ENCODE results near the gene CTDP1. TPM values are rescaled to one million over a fixed set of nuclear protein-coding genes. Genes with fewer than 3 reads are reported as not detected.

Gene CTDP1
- total RNA-seq, 4 donors from 2014 or later: 33.9 to 42.2 (median 38.9) TPM

DNA sequence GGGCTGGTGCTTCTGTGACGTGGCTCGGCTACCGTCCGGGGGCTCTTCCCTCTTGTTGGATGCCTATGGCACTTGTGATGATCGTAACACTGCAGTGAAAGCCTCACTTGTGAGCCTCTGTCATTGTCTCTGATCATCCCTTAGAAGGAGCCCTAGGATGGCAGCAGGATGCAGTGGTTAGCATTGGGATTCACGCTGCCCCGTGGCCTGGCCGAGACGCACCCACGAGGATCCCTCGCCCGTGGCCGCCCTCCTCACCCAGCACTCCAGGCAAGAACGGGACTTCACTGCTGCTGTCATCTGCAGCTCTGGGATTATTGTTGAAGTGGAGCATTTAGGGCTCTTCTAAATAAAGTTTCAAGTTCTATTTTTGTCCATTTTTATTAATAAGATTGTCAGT lies 46.8 kb upstream of the CTDP1 start:
- intact Hi-C loops (cut with DNase I; ENCODE audit: low total_unique reads): loop anchor here (10.0 kb wide), 1 partner anchor 98 kb away; no protein-coding TSS in a partner anchor
- 86 to 95% methylated on average over 14 of the region's 14 CpGs for WGBS, 2 donors
- TF ChIP-seq, protein P1, sequence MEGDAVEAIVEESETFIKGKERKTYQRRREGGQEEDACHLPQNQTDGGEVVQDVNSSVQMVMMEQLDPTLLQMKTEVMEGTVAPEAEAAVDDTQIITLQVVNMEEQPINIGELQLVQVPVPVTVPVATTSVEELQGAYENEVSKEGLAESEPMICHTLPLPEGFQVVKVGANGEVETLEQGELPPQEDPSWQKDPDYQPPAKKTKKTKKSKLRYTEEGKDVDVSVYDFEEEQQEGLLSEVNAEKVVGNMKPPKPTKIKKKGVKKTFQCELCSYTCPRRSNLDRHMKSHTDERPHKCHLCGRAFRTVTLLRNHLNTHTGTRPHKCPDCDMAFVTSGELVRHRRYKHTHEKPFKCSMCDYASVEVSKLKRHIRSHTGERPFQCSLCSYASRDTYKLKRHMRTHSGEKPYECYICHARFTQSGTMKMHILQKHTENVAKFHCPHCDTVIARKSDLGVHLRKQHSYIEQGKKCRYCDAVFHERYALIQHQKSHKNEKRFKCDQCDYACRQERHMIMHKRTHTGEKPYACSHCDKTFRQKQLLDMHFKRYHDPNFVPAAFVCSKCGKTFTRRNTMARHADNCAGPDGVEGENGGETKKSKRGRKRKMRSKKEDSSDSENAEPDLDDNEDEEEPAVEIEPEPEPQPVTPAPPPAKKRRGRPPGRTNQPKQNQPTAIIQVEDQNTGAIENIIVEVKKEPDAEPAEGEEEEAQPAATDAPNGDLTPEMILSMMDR (IDR thresholded peaks at IDR 0.05): no peak
- DNase-seq (ENCODE audit: low spot score in 2 of 2): peak in 1 of 2 donors; percentile 77
- no peak overlapping the region for H3K4me3 ChIP-seq (ENCODE audit: low read depth, poor library complexity, severe bottlenecking)

DNA sequence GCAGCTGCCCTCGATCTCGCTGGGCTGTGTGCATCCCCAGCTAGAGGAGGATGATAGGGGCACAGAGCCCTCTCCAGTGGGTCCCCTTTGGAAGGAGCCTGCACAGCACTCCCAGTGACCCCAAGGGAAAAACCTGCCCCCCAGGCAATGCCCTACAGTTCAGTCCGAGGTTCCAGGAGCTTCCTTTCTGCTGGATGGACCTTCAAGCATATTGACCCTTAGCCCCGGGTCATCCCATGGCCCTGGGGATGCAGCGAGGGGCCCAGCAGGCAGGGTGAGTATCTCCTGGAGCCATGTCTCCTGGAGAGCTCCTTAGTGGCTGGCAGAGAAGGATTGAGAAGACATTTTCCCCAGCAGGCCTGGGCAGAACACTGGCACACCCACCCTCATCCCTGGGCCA lies 45.4 kb upstream of the CTDP1 start:
- no peak overlapping the region for H3K4me3 ChIP-seq (ENCODE audit: low read depth, poor library complexity, severe bottlenecking)
- TF ChIP-seq, protein P1 (IDR thresholded peaks at IDR 0.05): no peak
- no peak for TF ChIP-seq POLR2A (IDR thresholded peaks at IDR 0.05)
- WGBS, 2 donors: 89 to 97% methylated on average over 4 to 5 of the region's 5 CpGs
- intact Hi-C loops (cut with DNase I; ENCODE audit: low total_unique reads): loop anchor here (10.0 kb wide), 1 partner anchor 99 kb away; no protein-coding TSS in a partner anchor
- DNase-seq (ENCODE audit: low spot score in 2 of 2): peak in 1 of 2 donors; percentile 83

DNA sequence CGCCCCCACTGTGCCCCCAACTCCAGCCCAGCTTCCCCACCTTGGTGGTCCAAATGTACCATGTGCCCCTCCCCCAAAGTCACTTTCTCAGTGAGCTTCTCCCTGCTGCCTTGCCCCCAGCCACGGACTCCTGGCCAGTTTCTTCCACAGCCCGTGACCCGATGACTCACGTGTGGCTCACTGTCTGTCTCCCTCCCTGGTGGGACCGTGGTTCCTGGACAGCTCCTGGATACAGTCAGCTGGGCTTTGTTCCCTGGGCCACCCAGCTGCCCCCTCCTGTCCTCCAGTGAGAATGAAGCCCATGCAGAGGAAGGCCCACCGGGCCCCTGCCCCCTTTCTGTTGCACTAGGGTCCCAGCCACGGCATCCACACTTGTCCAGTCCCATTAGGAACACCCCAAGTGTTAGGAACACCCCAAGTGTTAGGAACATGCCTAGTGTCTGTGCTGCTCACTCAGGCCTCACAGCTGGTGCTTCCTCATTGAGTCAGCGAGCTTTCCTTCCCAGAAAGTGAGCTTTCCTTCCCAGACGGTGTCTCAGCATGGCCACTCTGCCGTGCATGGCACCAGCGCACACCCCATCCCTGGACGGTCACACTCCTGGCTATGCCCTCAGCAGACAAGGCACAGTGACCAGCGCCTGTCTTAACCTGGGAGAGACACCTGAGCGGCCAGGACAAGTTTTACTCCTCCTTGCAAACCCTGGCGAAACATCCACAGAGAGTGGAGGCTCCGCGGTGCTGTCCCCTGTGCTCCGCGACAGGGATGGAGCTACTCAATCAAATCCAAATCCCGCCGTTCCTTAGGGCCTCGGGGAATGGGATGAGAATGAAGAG lies 44.8 kb upstream of the CTDP1 start:
- H3K4me3 ChIP-seq (ENCODE audit: low read depth, poor library complexity, severe bottlenecking): no peak overlapping the region
- intact Hi-C loops (cut with DNase I; ENCODE audit: low total_unique reads): loop anchor here (10.0 kb wide), 1 partner anchor 100 kb away; no protein-coding TSS in a partner anchor
- 88 to 91% methylated on average over 23 of the region's 23 CpGs for WGBS, 2 donors
- peak in 1 of 2 donors; percentile 84 for DNase-seq (ENCODE audit: low spot score in 2 of 2)
- TF ChIP-seq POLR2A (IDR thresholded peaks at IDR 0.05): no peak
- TF ChIP-seq, protein P1 (IDR thresholded peaks at IDR 0.05): no peak

DNA sequence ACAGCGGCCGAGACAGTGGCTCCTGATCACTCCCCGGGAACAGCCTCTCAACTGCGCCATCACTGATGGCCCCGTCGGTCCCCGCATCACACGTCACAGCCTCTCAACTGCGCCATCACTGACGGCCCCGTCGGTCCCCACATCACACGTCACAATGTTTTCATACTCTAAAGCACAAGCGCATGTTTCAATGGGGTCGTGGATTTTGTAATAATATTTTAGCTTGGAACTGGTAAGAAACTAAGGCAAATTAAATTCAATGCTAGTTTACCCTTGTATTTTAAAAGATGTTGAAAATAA lies 44.2 kb upstream of the CTDP1 start:
- no peak for DNase-seq (ENCODE audit: low spot score in 2 of 2)

DNA sequence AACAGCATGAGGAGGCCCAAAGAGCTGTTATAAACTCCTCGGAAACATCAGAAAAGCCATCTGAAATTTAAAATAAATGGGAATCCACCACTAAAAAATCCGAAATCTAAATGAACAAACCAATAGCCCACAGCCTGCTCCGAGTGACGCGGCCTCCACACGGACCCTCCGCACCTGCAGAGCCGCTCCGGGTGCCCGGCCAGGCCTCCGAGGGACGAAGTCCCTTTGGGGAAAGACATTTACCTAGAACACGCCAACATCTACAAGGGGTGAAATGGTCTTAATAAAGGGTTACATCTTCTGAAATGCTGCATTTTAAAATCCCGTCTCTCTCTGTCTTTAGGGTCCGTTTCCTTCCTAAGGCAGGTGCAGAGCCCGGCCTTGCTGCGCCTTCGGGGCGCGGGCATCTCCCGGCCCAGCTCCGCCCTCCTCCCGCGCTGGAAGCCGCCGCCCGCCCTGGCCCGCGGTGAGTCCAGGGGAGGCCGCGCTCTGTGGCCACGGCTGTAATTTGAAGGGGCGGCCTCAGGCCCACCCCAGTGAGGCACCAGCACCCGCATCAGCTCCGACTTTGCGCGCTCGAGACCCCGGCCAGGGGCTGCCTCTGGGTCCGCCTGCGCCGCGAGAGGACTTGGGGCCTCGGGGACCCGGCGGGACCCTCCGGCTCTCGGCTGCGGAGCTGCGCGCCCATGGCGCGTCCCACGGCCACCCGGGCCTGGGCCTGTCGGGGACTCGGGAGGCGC lies 42.3 kb upstream of the CTDP1 start:
- WGBS, 2 donors: 44 to 58% methylated on average over 36 to 38 of the region's 58 CpGs
- H3K4me3 ChIP-seq (ENCODE audit: low read depth, poor library complexity, severe bottlenecking): no peak overlapping the region
- intact Hi-C loops (cut with DNase I; ENCODE audit: low total_unique reads): loop anchor here (10.0 kb wide), 1 partner anchor 103 kb away; no protein-coding TSS in a partner anchor
- peak in 1 of 2 donors; percentile 71 for DNase-seq (ENCODE audit: low spot score in 2 of 2)
- TF ChIP-seq, protein P1 (IDR thresholded peaks at IDR 0.05): no peak
- no peak for TF ChIP-seq POLR2A (IDR thresholded peaks at IDR 0.05)

More for the DNA sequence above, 44.2 kb upstream of the CTDP1 start:
- no peak overlapping the region for H3K4me3 ChIP-seq (ENCODE audit: low read depth, poor library complexity, severe bottlenecking)
- TF ChIP-seq, protein P1 (IDR thresholded peaks at IDR 0.05): no peak
- TF ChIP-seq POLR2A (IDR thresholded peaks at IDR 0.05): no peak
- WGBS, 2 donors: 90 to 94% methylated on average over 15 of the region's 15 CpGs
- intact Hi-C loops (cut with DNase I; ENCODE audit: low total_unique reads): loop anchor here (10.0 kb wide), 1 partner anchor 101 kb away; no protein-coding TSS in a partner anchor

Measured in lower leg skin (tissue), 4 donors.